ENCODE data around the gene ANKRD17.
A peak's percentile ranks its signal among the peaks of the same experiment; 100 is the strongest.
"Not testable (repeated sequence)": the region's sequence is repeated elsewhere in the genome, so short reads cannot be mapped to it uniquely, and the experiment has no call there.

The ANKRD17 gene

GRCh38 chr4:73257651-73258435 lies 755 bp downstream of the ANKRD17 start (continued):
- TF ChIP-seq ZNF341 (tag by site-specific recombination; IDR thresholded peaks at IDR 0.05; ENCODE audit: low read depth) (peak; percentile 30; the same call in 1 of the 2 replicates), GLIS1 (tag by site-specific recombination; IDR thresholded peaks at IDR 0.05) (peak; percentile 37), PRDM10 (tag by site-specific recombination; IDR thresholded peaks at IDR 0.05) (0 out of 2 replicates have a peak, but pooled peaks have one; percentile 26), ZNF366 (tag by site-specific recombination; conservative IDR thresholded peaks at IDR 0.05) (peak; percentile 31), ZNF654 (tag by site-specific recombination; IDR thresholded peaks at IDR 0.05; ENCODE audit: low read depth) (no peak), KLF16 (tag by site-specific recombination; IDR thresholded peaks at IDR 0.05) (peak; percentile 57; the same call in 1 of the 2 replicates), ZNF404 (tag by site-specific recombination; IDR thresholded peaks at IDR 0.05) (no peak), KLF8 (tag by site-specific recombination; IDR thresholded peaks at IDR 0.05) (no peak), ZNF335 (tag by site-specific recombination; conservative IDR thresholded peaks at IDR 0.05) (peak; percentile 30; the same call in 1 of the 2 replicates), EGR2 (tag by site-specific recombination; IDR thresholded peaks at IDR 0.05; ENCODE audit: low read depth) (peak; percentile 89), SP3 (tag by site-specific recombination; IDR thresholded peaks at IDR 0.05) (peak; percentile 57; the same call in 1 of the 2 replicates), ZNF585B (tag by site-specific recombination; IDR thresholded peaks at IDR 0.05) (no peak)

- no peaks in the 10 kb centered on the region for H3K9me3 ChIP-seq (ENCODE audit: control insufficient read depth, insufficient read depth, low read depth, low read length)
- CTCF ChIA-PET: interaction anchor here (0.6 to 1.6 kb wide), 11 partner anchors 9 to 761 kb away, joined by 3 to 8 read pairs (median 4); no protein-coding TSS in a partner anchor
- POLR2A ChIA-PET: interaction anchor here (0.7 to 1.0 kb wide), 2 partner anchors 17 to 26 kb away, joined by 3 read pairs; no protein-coding TSS in a partner anchor
- peak overlapping the region; percentile 90 for H3K4me3 ChIP-seq (ENCODE audit: low read depth, low read length)
- peaks cover 0 to 33% of the 10 kb centered on the region in 2 experiments; a peak in 1 of 3 replicates for H3K36me3 ChIP-seq (ENCODE audit: control insufficient read depth in 2 of 2, insufficient read depth in 1 of 2, low read length in 2 of 2)
- peak; percentile 49 for TF ChIP-seq ZNF654 (tag by site-specific recombination; IDR thresholded peaks at IDR 0.05; ENCODE audit: low read depth)
- peak; percentile 52 for TF ChIP-seq SCRT2 (tag by site-specific recombination; IDR thresholded peaks at IDR 0.05)
- TF ChIP-seq IKZF3 (tag by site-specific recombination; IDR thresholded peaks at IDR 0.05): peak; percentile 26; the same call in 1 of the 2 replicates
- TF ChIP-seq ZNF548 (tag by site-specific recombination; IDR thresholded peaks at IDR 0.05): no peak
- no peak for TF ChIP-seq SALL2 (tag by site-specific recombination; IDR thresholded peaks at IDR 0.05; ENCODE audit: borderline replicate concordance)
- TF ChIP-seq ZNF132 (tag by site-specific recombination; IDR thresholded peaks at IDR 0.05; ENCODE audit: borderline replicate concordance): no peak
- TF ChIP-seq, protein P1, sequence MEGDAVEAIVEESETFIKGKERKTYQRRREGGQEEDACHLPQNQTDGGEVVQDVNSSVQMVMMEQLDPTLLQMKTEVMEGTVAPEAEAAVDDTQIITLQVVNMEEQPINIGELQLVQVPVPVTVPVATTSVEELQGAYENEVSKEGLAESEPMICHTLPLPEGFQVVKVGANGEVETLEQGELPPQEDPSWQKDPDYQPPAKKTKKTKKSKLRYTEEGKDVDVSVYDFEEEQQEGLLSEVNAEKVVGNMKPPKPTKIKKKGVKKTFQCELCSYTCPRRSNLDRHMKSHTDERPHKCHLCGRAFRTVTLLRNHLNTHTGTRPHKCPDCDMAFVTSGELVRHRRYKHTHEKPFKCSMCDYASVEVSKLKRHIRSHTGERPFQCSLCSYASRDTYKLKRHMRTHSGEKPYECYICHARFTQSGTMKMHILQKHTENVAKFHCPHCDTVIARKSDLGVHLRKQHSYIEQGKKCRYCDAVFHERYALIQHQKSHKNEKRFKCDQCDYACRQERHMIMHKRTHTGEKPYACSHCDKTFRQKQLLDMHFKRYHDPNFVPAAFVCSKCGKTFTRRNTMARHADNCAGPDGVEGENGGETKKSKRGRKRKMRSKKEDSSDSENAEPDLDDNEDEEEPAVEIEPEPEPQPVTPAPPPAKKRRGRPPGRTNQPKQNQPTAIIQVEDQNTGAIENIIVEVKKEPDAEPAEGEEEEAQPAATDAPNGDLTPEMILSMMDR (tag by site-specific recombination; IDR thresholded peaks at IDR 0.05): peak; percentile 49; the same call in 1 of the 2 replicates
- TF ChIP-seq ZNF600 (tag by site-specific recombination; IDR thresholded peaks at IDR 0.05): peak; percentile 48; the same call in 1 of the 2 replicates
- peak overlapping the region; percentile 87 for H3K27ac ChIP-seq (ENCODE audit: extremely low read depth, low read depth, low read length)
- H3K4me1 ChIP-seq (ENCODE audit: control insufficient read depth, insufficient read depth, low read length): no peaks in the 10 kb centered on the region
Measured at GRCh38 chr4:73257234-73257633, 1.4 kb downstream of the ANKRD17 start.

DNA sequence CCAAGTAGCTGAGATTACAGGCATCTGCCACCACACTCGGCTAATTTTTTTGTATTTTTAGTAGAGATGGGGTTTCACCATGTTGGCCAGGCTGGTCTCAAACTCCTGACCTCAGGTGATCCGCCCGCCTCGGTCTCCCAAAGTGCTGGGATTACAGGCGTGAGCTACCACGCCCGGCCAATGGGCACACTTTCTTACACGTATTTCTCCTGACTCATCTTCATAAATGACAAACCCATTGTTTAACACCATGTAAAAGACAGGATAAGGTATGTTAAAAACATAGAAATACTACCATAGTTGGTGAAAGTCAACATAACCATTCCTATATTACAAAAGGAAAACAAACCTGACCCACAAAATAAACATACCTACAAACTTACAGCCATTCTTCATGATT lies 2.8 kb downstream of the ANKRD17 start:
- POLR2A ChIA-PET: not testable (repeated sequence)

More for the DNA sequence above, 2.8 kb downstream of the ANKRD17 start:
- H3K4me3 ChIP-seq (ENCODE audit: low read depth, low read length); H3K4me1 ChIP-seq (ENCODE audit: control insufficient read depth, insufficient read depth, low read length); CTCF ChIA-PET; H3K9me3 ChIP-seq (ENCODE audit: control insufficient read depth, insufficient read depth, low read depth, low read length); H3K27ac ChIP-seq (ENCODE audit: extremely low read depth, low read depth, low read length): not testable (repeated sequence)
- peaks cover 0 to 46% of the 10 kb centered on the region in 2 experiments; a peak in 2 of 3 replicates for H3K36me3 ChIP-seq (ENCODE audit: control insufficient read depth in 2 of 2, insufficient read depth in 1 of 2, low read length in 2 of 2)
